ENCODE measurements around the gene MBD5. TPM values are rescaled to one million over a fixed set of nuclear protein-coding genes. Genes with fewer than 3 reads are reported as not detected.

MBD5 gene
- total and polyA plus RNA-seq, 2 donors (not counting 1 experiment from before 2014, with no cell fraction given), result 10.9 to 69.7 TPM

- H4K20me1 ChIP-seq (ENCODE audit: control insufficient read depth, insufficient read depth, low read length, poor library complexity, severe bottlenecking), result no peaks in the 10 kb centered on the region
- no peaks in the 10 kb centered on the region for H3K36me3 ChIP-seq (replicated peaks in 1 of 2; ENCODE audit: control extremely low read depth in 1 of 2, control insufficient read depth in 1 of 2, extremely low read depth in 1 of 2, insufficient read depth in 2 of 2, low read length in 1 of 2)
- no peak for TF ChIP-seq EZH2 (IDR thresholded peaks at IDR 0.05; ENCODE audit: borderline replicate concordance, insufficient read depth, low read depth, low read length, poor library complexity, severe bottlenecking)
- TF ChIP-seq CTCF (IDR thresholded peaks at IDR 0.05), result no peak
- no peaks in the 10 kb centered on the region for H3K4me1 Mint-ChIP-seq
- no peak overlapping the region for H3K27ac Mint-ChIP-seq
- ATAC-seq (ENCODE audit: low read depth) (no peak), DNase-seq (no peak)
- no peak overlapping the region for H3K9ac ChIP-seq (ENCODE audit: low read length)
- 100% methylated on average over 1 of the region's 3 CpGs for WGBS (ENCODE audit: insufficient coverage)
- ChIA-PET POLR2A (no interaction called here), CTCF (interaction anchor here (0.6 to 1.8 kb wide), 2 partner anchors 24 to 584 kb away, joined by 3 to 5 read pairs; no protein-coding TSS in a partner anchor)
- no peaks in the 10 kb centered on the region for H3K9me3 ChIP-seq (ENCODE audit: control extremely low read depth in 1 of 3, control insufficient read depth in 2 of 3, insufficient read depth in 1 of 3, low read length in 2 of 3)
- H2AFZ ChIP-seq (ENCODE audit: insufficient read depth, low read depth, low read length, poor library complexity, severe bottlenecking), result no peak overlapping the region
- H3K27me3 Mint-ChIP-seq, result peaks cover 3% of the 10 kb centered on the region
- no peak overlapping the region for H3K4me3 Mint-ChIP-seq
- intact Hi-C loops (cut with micrococcal nuclease), result no loop called here
- H3K4me3 ChIP-seq (ENCODE audit: control extremely low read depth in 1 of 5, extremely low read depth in 1 of 5, insufficient read depth in 1 of 5, low read depth in 2 of 5, low read length in 4 of 5), result no peak overlapping the region
- no peaks in the 10 kb centered on the region for H3K79me2 ChIP-seq (ENCODE audit: control insufficient read depth, insufficient read depth, low read length)
- H3K9me3 Mint-ChIP-seq (ENCODE audit: insufficient read depth), result no peaks in the 10 kb centered on the region
- H3K4me2 ChIP-seq (replicated peaks; ENCODE audit: low read depth, low read length, poor library complexity, severe bottlenecking), result no peak overlapping the region
- H3K27ac ChIP-seq (ENCODE audit: low read length in 2 of 2), result no peak overlapping the region
- no peaks in the 10 kb centered on the region for H3K4me1 ChIP-seq (ENCODE audit: control insufficient read depth in 2 of 2, insufficient read depth in 2 of 2, low read length in 2 of 2)
- H3K27me3 ChIP-seq (replicated peaks in 1 of 4; ENCODE audit: control extremely low read depth in 1 of 4, control insufficient read depth in 3 of 4, insufficient read depth in 4 of 4, low read length in 3 of 4), result peaks cover 0 to 4% (median 0%) of the 10 kb centered on the region in 4 experiments
Observed at GRCh38 chr2:148533685-148534084, 512.8 kb downstream of the MBD5 start.

GRCh38 chr2:148534416-148535204 lies 513.7 kb downstream of the MBD5 start:
- Histone ChIP-seq H3K4me1 (ENCODE audit: control insufficient read depth in 2 of 2, insufficient read depth in 2 of 2, low read length in 2 of 2) (no peaks in the 10 kb centered on the region), H3K4me2 (replicated peaks; ENCODE audit: low read depth, low read length, poor library complexity, severe bottlenecking) (no peak overlapping the region), H3K36me3 (replicated peaks in 1 of 2; ENCODE audit: control extremely low read depth in 1 of 2, control insufficient read depth in 1 of 2, extremely low read depth in 1 of 2, insufficient read depth in 2 of 2, low read length in 1 of 2) (no peaks in the 10 kb centered on the region), H3K27me3 (replicated peaks in 1 of 4; ENCODE audit: control extremely low read depth in 1 of 4, control insufficient read depth in 3 of 4, insufficient read depth in 4 of 4, low read length in 3 of 4) (peaks cover 0 to 4% (median 0%) of the 10 kb centered on the region in 4 experiments), H3K79me2 (ENCODE audit: control insufficient read depth, insufficient read depth, low read length) (no peaks in the 10 kb centered on the region), H3K4me3 (ENCODE audit: control extremely low read depth in 1 of 5, extremely low read depth in 1 of 5, insufficient read depth in 1 of 5, low read depth in 2 of 5, low read length in 4 of 5) (no peak overlapping the region), H3K27ac (ENCODE audit: low read length in 2 of 2) (no peak overlapping the region), H4K20me1 (ENCODE audit: control insufficient read depth, insufficient read depth, low read length, poor library complexity, severe bottlenecking) (no peaks in the 10 kb centered on the region), H3K9ac (ENCODE audit: low read length) (no peak overlapping the region), H3K9me3 (ENCODE audit: control extremely low read depth in 1 of 3, control insufficient read depth in 2 of 3, insufficient read depth in 1 of 3, low read length in 2 of 3) (no peaks in the 10 kb centered on the region), H2AFZ (ENCODE audit: insufficient read depth, low read depth, low read length, poor library complexity, severe bottlenecking) (no peak overlapping the region)
- ChIA-PET POLR2A (no interaction called here), CTCF (interaction anchor here (0.6 to 1.8 kb wide), 2 partner anchors 25 to 585 kb away, joined by 3 to 5 read pairs; no protein-coding TSS in a partner anchor)
- no peak overlapping the region for H3K27ac Mint-ChIP-seq
- no peaks in the 10 kb centered on the region for H3K9me3 Mint-ChIP-seq (ENCODE audit: insufficient read depth)
- H3K27me3 Mint-ChIP-seq, result peaks cover 3% of the 10 kb centered on the region
- H3K4me1 Mint-ChIP-seq, result no peaks in the 10 kb centered on the region
- 88% methylated on average over 9 of the region's 12 CpGs for WGBS (ENCODE audit: insufficient coverage)
- intact Hi-C loops (cut with micrococcal nuclease), result no loop called here
- DNase-seq (no peak), ATAC-seq (ENCODE audit: low read depth) (no peak)
- TF ChIP-seq CTCF (IDR thresholded peaks at IDR 0.05), result no peak
- TF ChIP-seq EZH2 (IDR thresholded peaks at IDR 0.05; ENCODE audit: borderline replicate concordance, insufficient read depth, low read depth, low read length, poor library complexity, severe bottlenecking), result no peak
- H3K4me3 Mint-ChIP-seq, result no peak overlapping the region
